ENCODE results near the gene LCOR.
"Not testable (repeated sequence)": the region's sequence is repeated elsewhere in the genome, so short reads cannot be mapped to it uniquely, and the experiment has no call there.

The LCOR gene

DNA sequence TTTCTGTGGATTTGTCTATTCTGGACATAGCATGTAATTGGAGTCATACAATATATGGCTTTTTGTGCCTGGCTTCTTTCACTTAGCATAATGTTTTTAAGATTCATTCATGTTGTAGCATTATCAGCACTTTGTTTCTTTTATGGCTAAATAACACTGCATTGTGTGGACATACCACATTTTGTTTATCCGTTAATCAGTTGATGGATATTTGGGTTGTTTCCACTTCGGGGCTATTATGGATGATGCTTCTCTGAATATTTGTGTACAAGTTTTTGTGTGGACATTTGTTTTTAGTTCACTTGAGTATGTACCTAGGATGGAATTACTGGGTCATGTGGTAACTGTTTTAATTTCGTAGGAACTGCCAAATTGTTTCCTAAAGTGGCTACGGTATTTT is 6.4 kb downstream of the LCOR start:
- no peak for TF ChIP-seq CTCF (IDR thresholded peaks at IDR 0.05; ENCODE audit: borderline replicate concordance, control extremely low read depth, extremely low read depth, insufficient read depth, missing control alignments)
- in situ Hi-C loops (cut with MboI; ENCODE audit: low sequenced_read_pairs, unreplicated experiment) = no loop called here
- DNase-seq (ENCODE audit: low spot score) = no peak

DNA sequence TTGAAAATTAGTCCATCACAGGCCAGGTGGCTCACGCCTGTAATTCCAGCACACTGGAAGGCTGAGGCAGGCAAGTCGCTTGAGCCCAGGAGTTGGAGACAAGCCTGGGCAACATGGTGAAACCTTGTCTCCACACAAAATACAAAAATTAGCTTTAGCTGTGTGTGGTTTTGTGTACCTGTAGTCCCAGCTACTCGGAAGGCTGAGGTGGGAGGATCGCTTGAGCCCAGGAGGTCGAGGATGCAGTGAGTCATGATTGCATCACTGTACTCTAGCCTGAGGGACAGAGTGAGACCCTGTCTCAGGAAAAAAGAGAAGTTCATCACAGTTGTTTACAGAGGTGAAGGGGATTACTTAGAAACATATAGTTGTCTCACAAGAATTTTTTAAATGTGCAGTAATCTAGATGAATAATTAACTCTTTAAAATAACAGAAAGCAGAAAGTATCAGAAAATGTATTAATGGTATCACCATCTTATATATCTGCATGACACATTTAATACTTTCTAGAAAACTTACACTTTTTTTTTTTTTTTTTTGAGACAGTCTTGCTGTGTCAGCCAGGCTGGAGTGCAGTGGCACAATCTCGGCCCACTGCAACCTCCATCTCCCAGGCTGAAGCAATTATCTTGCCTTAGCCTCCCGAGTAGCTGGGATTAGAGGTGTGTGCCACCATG is 8.9 kb downstream of the LCOR start:
- no peak for TF ChIP-seq CTCF (IDR thresholded peaks at IDR 0.05; ENCODE audit: borderline replicate concordance, control extremely low read depth, extremely low read depth, insufficient read depth, missing control alignments)
- in situ Hi-C loops (cut with MboI; ENCODE audit: low sequenced_read_pairs, unreplicated experiment) = no loop called here
- no peak for DNase-seq (ENCODE audit: low spot score)

DNA sequence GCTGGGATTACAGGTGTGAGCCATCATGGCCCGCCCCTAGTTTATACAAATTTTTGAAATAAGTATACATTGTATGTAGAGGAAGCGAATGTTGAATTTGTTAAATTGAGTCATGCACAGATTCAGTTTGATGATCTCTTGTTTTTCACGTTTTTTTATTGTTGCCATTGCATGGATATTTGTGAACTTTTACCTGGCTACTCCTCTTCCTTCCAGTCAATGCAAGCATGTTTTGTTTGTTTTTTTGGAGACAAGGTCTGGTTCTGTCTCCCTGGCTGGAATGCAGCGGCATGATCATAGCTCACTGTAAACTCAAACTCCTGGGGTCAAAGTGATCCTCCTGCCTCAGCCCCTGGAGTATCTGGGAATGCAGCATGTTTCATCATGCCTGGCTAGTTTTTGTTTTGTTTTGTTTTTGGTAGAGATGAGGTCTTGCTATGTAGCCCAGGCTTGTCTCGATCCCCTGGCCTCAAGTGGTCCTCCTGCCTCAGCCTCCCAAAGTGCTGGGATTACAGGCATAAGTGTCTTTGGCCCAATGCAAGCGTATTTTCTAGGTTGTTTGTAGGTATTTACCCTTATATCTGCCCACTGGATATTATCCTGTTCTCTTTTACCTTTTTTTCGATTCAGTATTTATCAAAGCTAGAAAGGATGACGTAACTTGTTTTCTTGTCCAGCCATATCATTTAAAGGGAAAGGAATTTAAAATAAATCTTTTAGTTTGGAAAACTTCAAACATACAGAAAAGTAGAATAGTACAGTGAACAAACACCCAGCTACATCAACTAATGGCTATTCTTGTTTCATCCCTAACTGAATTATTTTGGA is 11.0 kb downstream of the LCOR start:
- DNase-seq (ENCODE audit: low spot score) = no peak
- TF ChIP-seq CTCF (IDR thresholded peaks at IDR 0.05; ENCODE audit: borderline replicate concordance, control extremely low read depth, extremely low read depth, insufficient read depth, missing control alignments) = no peak
- in situ Hi-C loops (cut with MboI; ENCODE audit: low sequenced_read_pairs, unreplicated experiment) = no loop called here

GRCh38 chr10:96843823-96844222 is 11.7 kb downstream of the LCOR start:
- DNase-seq (ENCODE audit: low spot score) = no peak
- in situ Hi-C loops (cut with MboI; ENCODE audit: low sequenced_read_pairs, unreplicated experiment) = no loop called here

GRCh38 chr10:96846395-96846794 is 14.3 kb downstream of the LCOR start:
- DNase-seq (ENCODE audit: low spot score) = no peak
- no peak for TF ChIP-seq CTCF (IDR thresholded peaks at IDR 0.05; ENCODE audit: borderline replicate concordance, control extremely low read depth, extremely low read depth, insufficient read depth, missing control alignments)
- in situ Hi-C loops (cut with MboI; ENCODE audit: low sequenced_read_pairs, unreplicated experiment) = no loop called here

More at GRCh38 chr10:96843823-96844222, 11.7 kb downstream of the LCOR start:
- TF ChIP-seq CTCF (IDR thresholded peaks at IDR 0.05; ENCODE audit: borderline replicate concordance, control extremely low read depth, extremely low read depth, insufficient read depth, missing control alignments) = no peak

DNA sequence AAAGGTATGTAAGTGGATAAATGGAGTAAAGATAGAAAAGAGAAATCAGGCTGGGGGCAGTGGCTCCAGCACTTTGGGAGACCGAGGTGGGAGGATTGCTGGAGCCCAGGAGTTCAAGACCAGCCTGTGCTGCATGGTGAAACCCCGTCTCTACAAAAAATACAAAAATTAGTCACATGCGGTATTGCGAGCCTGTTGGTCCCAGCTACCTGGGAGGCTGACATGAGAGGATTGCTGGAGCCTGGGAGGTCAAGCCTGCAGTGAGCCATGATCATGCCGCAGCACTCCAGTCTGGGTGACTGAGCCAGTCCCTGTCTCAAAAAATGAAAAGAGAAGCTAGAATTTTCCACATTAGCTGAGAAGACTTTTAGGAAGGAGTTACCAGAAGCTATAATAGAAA is 14.8 kb downstream of the LCOR start:
- in situ Hi-C loops (cut with MboI; ENCODE audit: low sequenced_read_pairs, unreplicated experiment) = no loop called here
- TF ChIP-seq CTCF (IDR thresholded peaks at IDR 0.05; ENCODE audit: borderline replicate concordance, control extremely low read depth, extremely low read depth, insufficient read depth, missing control alignments) = no peak
- DNase-seq (ENCODE audit: low spot score) = no peak

DNA sequence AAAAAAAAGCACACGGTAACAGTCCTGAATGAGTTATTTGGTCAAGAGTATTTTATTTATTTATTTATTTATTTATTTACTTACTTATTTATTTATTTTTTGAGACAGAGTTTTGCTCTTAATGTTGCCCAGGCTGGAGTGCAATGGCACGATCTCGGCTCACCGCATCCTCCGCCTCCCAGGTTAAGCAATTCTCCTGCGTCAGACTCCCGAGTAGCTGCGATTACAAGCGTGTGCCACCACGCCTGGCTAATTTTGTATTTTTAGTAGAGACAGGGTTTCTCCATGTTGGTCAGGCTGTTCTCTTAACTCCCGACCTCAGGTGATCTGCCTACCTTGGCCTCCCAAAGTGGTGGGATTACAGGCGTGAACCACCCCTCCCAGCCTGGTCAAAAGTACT is 15.3 kb downstream of the LCOR start:
- in situ Hi-C loops (cut with MboI; ENCODE audit: low sequenced_read_pairs, unreplicated experiment); DNase-seq (ENCODE audit: low spot score): not testable (repeated sequence)

All from GM13976 (cell line).